Gastrocnemius medialis (tissue), 4 donors: Measurements from ENCODE around the gene FBXO24.

ENCODE experiments used
- CTCF ChIP-seq, 5 experiments: fragments of 450-650 bp in 3 of 5; fragments of 200-600 bp in 2 of 5; sonication (generic) in 2 of 5; IDR thresholded peaks in 4 of 5; conservative IDR thresholded peaks in 1 of 5; 1 replicate in 4 of 5; 2 replicates in 1 of 5; pipeline ENCODE4 v1.5.1; 2016 to 2019; ENCODE audit warnings: antibody characterized with exemption in 5 of 5, mild to moderate bottlenecking in 3 of 5, moderate library complexity in 3 of 5
- POLR2A ChIP-seq, 2 donors: fragments of 450-650 bp; IDR thresholded peaks; one replicate each; pipeline ENCODE4 v1.6.1; 2017; ENCODE audit warnings: antibody characterized with exemption in 2 of 2, mild to moderate bottlenecking in 2 of 2, moderate library complexity in 2 of 2

DNA sequence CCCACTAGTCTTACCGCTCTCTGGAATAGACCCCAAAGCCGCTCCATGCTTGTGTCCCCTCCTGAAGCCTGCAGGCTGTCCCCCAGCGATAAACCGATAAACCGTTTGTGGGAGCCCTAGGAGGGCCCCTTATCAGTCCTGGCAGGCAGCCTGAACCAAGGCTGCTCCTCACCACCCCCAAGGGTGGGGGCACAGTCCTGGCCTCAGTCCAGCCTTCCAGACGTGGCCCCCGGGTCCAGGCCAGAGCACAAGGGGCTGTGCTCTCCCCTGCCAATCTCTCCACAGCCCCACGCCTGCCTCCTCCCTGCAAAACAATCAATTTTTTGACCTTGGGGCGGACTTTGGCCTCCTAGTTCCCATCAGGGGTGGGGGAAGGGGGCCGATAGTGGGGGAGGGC is 55.3 kb downstream of the FBXO24 start, which contains the start of gene TFR2:
- TF ChIP-seq CTCF (IDR thresholded peaks at IDR 0.05 in 4 of 5, conservative IDR thresholded peaks at IDR 0.05 in 1 of 5): no peak
- no peak for TF ChIP-seq POLR2A (IDR thresholded peaks at IDR 0.05)
